ENCODE measurements around the gene NDFIP1. TPM values are rescaled to one million over a fixed set of nuclear protein-coding genes. Genes with fewer than 3 reads are reported as not detected.
A peak's percentile ranks its signal among the peaks of the same experiment; 100 is the strongest.
"Not testable (repeated sequence)": the region's sequence is repeated elsewhere in the genome, so short reads cannot be mapped to it uniquely, and the experiment has no call there.

The NDFIP1 gene
- total RNA-seq, 5 donors from 2014 or later (not counting 1 experiment from before 2014, with no cell fraction given): 76.3 to 194 (median 90.8) TPM

- no peaks in the 10 kb centered on the region for H3K9me3 Mint-ChIP-seq
- H3K27me3 Mint-ChIP-seq: no peaks in the 10 kb centered on the region
- ATAC-seq (replicated peaks in 1 of 4): peak; percentile 50 to 82 (median 60)
- H3K36me3 Mint-ChIP-seq: no peaks in the 10 kb centered on the region
- peak overlapping the region in 1 of 2 donors; percentile 11 for H3K4me3 ChIP-seq (ENCODE audit: control insufficient read depth in 1 of 2, extremely low read depth in 1 of 2, low read length in 1 of 2)
- H3K27ac Mint-ChIP-seq: peak overlapping the region; percentile 74
- H3K4me1 Mint-ChIP-seq: peaks cover 26 to 36% (median 34%) of the 10 kb centered on the region in 3 donors
- H3K9me3 ChIP-seq: no peaks in the 10 kb centered on the region
- H3K27ac ChIP-seq (ENCODE audit: low read length): peak overlapping the region; percentile 44
- ChIA-PET CTCF (interaction anchor here in 1 of 2 donors (0.6 to 1.5 kb wide), 4 partner anchors 22 to 76 kb away, joined by 3 to 5 read pairs (median 4); no protein-coding TSS in a partner anchor), POLR2A (interaction anchor here (0.6 to 1.3 kb wide), 2 partner anchors 19 to 72 kb away, joined by 4 read pairs; no protein-coding TSS in a partner anchor)
- no peaks in the 10 kb centered on the region for H3K36me3 ChIP-seq (ENCODE audit: control insufficient read depth in 2 of 2, extremely low read depth in 1 of 2, insufficient read depth in 1 of 2, low read length in 1 of 2)
- 61% methylated on average over 10 of the region's 12 CpGs for WGBS (ENCODE audit: insufficient coverage)
- H3K4me3 Mint-ChIP-seq: peak overlapping the region; percentile 22 to 47 (median 39)
- peaks cover 5 to 17% of the 10 kb centered on the region in 2 experiments for H3K4me1 ChIP-seq (ENCODE audit: control insufficient read depth in 1 of 2, extremely low read depth in 1 of 2, insufficient read depth in 2 of 2, low read length in 2 of 2)
- no peaks in the 10 kb centered on the region for H3K27me3 ChIP-seq (replicated peaks in 1 of 2; ENCODE audit: control insufficient read depth in 2 of 2, extremely low read depth in 1 of 2, insufficient read depth in 2 of 2, low read length in 1 of 2)
- peak in 7 of 35 experiments; percentile 14 to 59 (median 18) for DNase-seq
These were observed 20.5 kb upstream of the NDFIP1 start for GRCh38 chr5:142087920-142088679.

GRCh38 chr5:142088855-142089479 lies 19.6 kb upstream of the NDFIP1 start:
- H3K4me3 ChIP-seq (ENCODE audit: control insufficient read depth in 1 of 2, extremely low read depth in 1 of 2, low read length in 1 of 2); DNase-seq; H3K36me3 ChIP-seq (ENCODE audit: control insufficient read depth in 2 of 2, extremely low read depth in 1 of 2, insufficient read depth in 1 of 2, low read length in 1 of 2); H3K9me3 ChIP-seq; H3K27me3 Mint-ChIP-seq; H3K27me3 ChIP-seq (replicated peaks in 1 of 2; ENCODE audit: control insufficient read depth in 2 of 2, extremely low read depth in 1 of 2, insufficient read depth in 2 of 2, low read length in 1 of 2); H3K9me3 Mint-ChIP-seq; H3K36me3 Mint-ChIP-seq: not testable (repeated sequence)
- Histone ChIP-seq H3K27ac (ENCODE audit: low read length) (peak overlapping the region; percentile 44), H3K4me1 (ENCODE audit: control insufficient read depth in 1 of 2, extremely low read depth in 1 of 2, insufficient read depth in 2 of 2, low read length in 2 of 2) (peaks cover 10 to 25% of the 10 kb centered on the region in 2 experiments)
- 81% methylated on average over 9 of the region's 15 CpGs for WGBS (ENCODE audit: insufficient coverage)
- ChIA-PET CTCF (interaction anchor here in 1 of 2 donors (0.6 to 1.2 kb wide), 3 partner anchors 16 to 77 kb away, joined by 3 read pairs; no protein-coding TSS in a partner anchor), POLR2A (interaction anchor here in 1 of 2 donors (0.5 to 1.3 kb wide), 3 partner anchors 17 to 23 kb away, joined by 3 to 5 read pairs (median 4); no protein-coding TSS in a partner anchor)
- Mint-ChIP-seq H3K4me1 (peaks cover 25 to 38% (median 38%) of the 10 kb centered on the region in 3 donors), H3K27ac (peak overlapping the region; percentile 74), H3K4me3 (peak overlapping the region; percentile 22 to 47 (median 39))
- ATAC-seq (replicated peaks in 1 of 4): peak; percentile 12 to 49 (median 38)

GRCh38 chr5:142091012-142091411 lies 17.6 kb upstream of the NDFIP1 start:
- ATAC-seq (replicated peaks in 1 of 4): no peak
- H3K27me3 ChIP-seq (replicated peaks in 1 of 2; ENCODE audit: control insufficient read depth in 2 of 2, extremely low read depth in 1 of 2, insufficient read depth in 2 of 2, low read length in 1 of 2): no peaks in the 10 kb centered on the region
- no peak overlapping the region for H3K4me3 ChIP-seq (ENCODE audit: control insufficient read depth in 1 of 2, extremely low read depth in 1 of 2, low read length in 1 of 2)
- Mint-ChIP-seq H3K4me1 (peaks cover 37 to 59% (median 55%) of the 10 kb centered on the region in 3 donors), H3K27ac (peak overlapping the region in 1 of 2 donors; percentile 44), H3K4me3 (no peak overlapping the region), H3K9me3 (no peaks in the 10 kb centered on the region), H3K36me3 (no peaks in the 10 kb centered on the region), H3K27me3 (no peaks in the 10 kb centered on the region)
- H3K27ac ChIP-seq (ENCODE audit: low read length): no peak overlapping the region
- H3K4me1 ChIP-seq (ENCODE audit: control insufficient read depth in 1 of 2, extremely low read depth in 1 of 2, insufficient read depth in 2 of 2, low read length in 2 of 2): peaks cover 26 to 45% of the 10 kb centered on the region in 2 experiments
- POLR2A ChIA-PET: no interaction called here
- H3K9me3 ChIP-seq: no peaks in the 10 kb centered on the region
- DNase-seq: no peak
- WGBS (ENCODE audit: insufficient coverage): no CpG with 5 or more reads among the region's 1 CpG
- CTCF ChIA-PET: no interaction called here
- H3K36me3 ChIP-seq (ENCODE audit: control insufficient read depth in 2 of 2, extremely low read depth in 1 of 2, insufficient read depth in 1 of 2, low read length in 1 of 2): no peaks in the 10 kb centered on the region

GRCh38 chr5:142091922-142092321 lies 16.7 kb upstream of the NDFIP1 start:
- Mint-ChIP-seq H3K36me3 (no peaks in the 10 kb centered on the region), H3K4me1 (peaks cover 36 to 56% (median 54%) of the 10 kb centered on the region in 3 donors), H3K27me3 (no peaks in the 10 kb centered on the region), H3K27ac (no peak overlapping the region), H3K9me3 (no peaks in the 10 kb centered on the region), H3K4me3 (no peak overlapping the region)
- H3K27me3 ChIP-seq (replicated peaks in 1 of 2; ENCODE audit: control insufficient read depth in 2 of 2, extremely low read depth in 1 of 2, insufficient read depth in 2 of 2, low read length in 1 of 2): no peaks in the 10 kb centered on the region
- ATAC-seq (replicated peaks in 1 of 4) (no peak), DNase-seq (no peak)
- H3K36me3 ChIP-seq (ENCODE audit: control insufficient read depth in 2 of 2, extremely low read depth in 1 of 2, insufficient read depth in 1 of 2, low read length in 1 of 2): no peaks in the 10 kb centered on the region
- no CpG with 5 or more reads among the region's 2 CpGs for WGBS (ENCODE audit: insufficient coverage)
- no peaks in the 10 kb centered on the region for H3K9me3 ChIP-seq
- H3K4me1 ChIP-seq (ENCODE audit: control insufficient read depth in 1 of 2, extremely low read depth in 1 of 2, insufficient read depth in 2 of 2, low read length in 2 of 2): peaks cover 29 to 53% of the 10 kb centered on the region in 2 experiments
- CTCF ChIA-PET: no interaction called here
- no peak overlapping the region for H3K27ac ChIP-seq (ENCODE audit: low read length)
- POLR2A ChIA-PET: interaction anchor here (0.6 to 0.9 kb wide), 4 partner anchors 12 to 44 kb away, joined by 3 to 5 read pairs (median 3); no protein-coding TSS in a partner anchor
- H3K4me3 ChIP-seq (ENCODE audit: control insufficient read depth in 1 of 2, extremely low read depth in 1 of 2, low read length in 1 of 2): no peak overlapping the region

GRCh38 chr5:142095035-142095434 lies 13.5 kb upstream of the NDFIP1 start:
- no peaks in the 10 kb centered on the region for H3K36me3 ChIP-seq (ENCODE audit: control insufficient read depth in 2 of 2, extremely low read depth in 1 of 2, insufficient read depth in 1 of 2, low read length in 1 of 2)
- H3K27ac ChIP-seq (ENCODE audit: low read length): peak overlapping the region; percentile 89
- 23% methylated on average over 3 of the region's 4 CpGs for WGBS (ENCODE audit: insufficient coverage)
- Mint-ChIP-seq H3K9me3 (no peaks in the 10 kb centered on the region), H3K36me3 (no peaks in the 10 kb centered on the region), H3K4me3 (peak overlapping the region; percentile 10 to 70 (median 43)), H3K27ac (peak overlapping the region; percentile 90 to 94), H3K4me1 (peaks cover 43 to 59% (median 54%) of the 10 kb centered on the region in 3 donors), H3K27me3 (no peaks in the 10 kb centered on the region)
- peak overlapping the region in 1 of 2 donors; percentile 4 for H3K4me3 ChIP-seq (ENCODE audit: control insufficient read depth in 1 of 2, extremely low read depth in 1 of 2, low read length in 1 of 2)
- DNase-seq: peak in 1 of 35 experiments; percentile 47
- ChIA-PET POLR2A (interaction anchor here (1.4 to 2.3 kb wide), 4 partner anchors 9 to 16 kb away, joined by 3 to 49 read pairs (median 4); partner anchors contain the start of gene NDFIP1 (in 1 of the 2)), CTCF (interaction anchor here in 1 of 2 donors (1.0 to 2.1 kb wide), 3 partner anchors 9 to 489 kb away, joined by 5 to 29 read pairs (median 7); partner anchors contain the start of gene NDFIP1)
- no peaks in the 10 kb centered on the region for H3K9me3 ChIP-seq
- H3K27me3 ChIP-seq (replicated peaks in 1 of 2; ENCODE audit: control insufficient read depth in 2 of 2, extremely low read depth in 1 of 2, insufficient read depth in 2 of 2, low read length in 1 of 2): no peaks in the 10 kb centered on the region
- peaks cover 38 to 47% of the 10 kb centered on the region in 2 experiments for H3K4me1 ChIP-seq (ENCODE audit: control insufficient read depth in 1 of 2, extremely low read depth in 1 of 2, insufficient read depth in 2 of 2, low read length in 2 of 2)
- no peak for ATAC-seq (replicated peaks in 1 of 4)
